Right ventricle myocardium superior (tissue), 1 donor: Measurements from ENCODE around the gene NEUROD2. TPM values are rescaled to one million over a fixed set of nuclear protein-coding genes. Genes with fewer than 3 reads are reported as not detected.
A peak's percentile ranks its signal among the peaks of the same experiment; 100 is the strongest.

Source experiments
- ATAC-seq: fragments of 200-7000 bp; cut with Tn5 transposase; one replicate; pipeline ENCODE4 v1.9.1; 2020; ENCODE audit warnings: mild to moderate bottlenecking; ENCODE audit not compliant: poor library complexity
- DNase-seq: peaks from one replicate; pipeline ENCODE4 v3.0.0-alpha.2; 2020
- intact Hi-C: fragments of 100-400 bp; cut with DNase I; formaldehyde crosslinking; loops from one replicate; pipeline ENCODE4 v1.11.2; 2022
- long read RNA-seq: library from polyadenylated mRNA; unstranded; transcript quantifications from one replicate; pipeline ENCODE4 v2.0.0, GENCODE V29; 2021
- total RNA-seq: library from RNA; stranded (reverse); fragmentation: NEBNext Ultra II Directional; extraction: Animal tissue kit (Norgen Biotek cat#: 25700); gene quantifications from one replicate; pipeline ENCODE4 v1.2.1, GENCODE V29; 2021
- donor health status: DM: no; HTN: yes; CAD: no; lungs with severe emphysema.

NEUROD2 gene
- not detected for total RNA-seq
- long read RNA-seq, result 0 reads

DNA sequence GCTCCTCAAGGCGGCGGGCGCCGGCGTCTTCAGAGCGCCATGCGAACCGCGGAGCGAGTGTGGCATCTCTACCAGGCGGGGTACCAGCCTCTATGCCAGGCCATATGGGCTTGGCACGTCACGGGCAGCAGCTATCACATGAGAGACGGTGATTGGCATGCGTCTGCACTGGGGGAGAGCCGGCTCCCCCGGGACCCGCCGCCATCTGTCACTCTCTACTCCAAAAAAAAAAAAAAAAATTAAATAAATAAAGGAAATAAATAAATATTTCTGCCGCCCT is at the start of gene NEUROD2:
Gene NEUROD2 (minus strand): TSS at position 70 of the 280 bp plus-strand sequence. CDS start 1,321 bp downstream, outside the sequence.
- ATAC-seq (no peak), DNase-seq (no peak)
- intact Hi-C loops, result no loop called here

DNA sequence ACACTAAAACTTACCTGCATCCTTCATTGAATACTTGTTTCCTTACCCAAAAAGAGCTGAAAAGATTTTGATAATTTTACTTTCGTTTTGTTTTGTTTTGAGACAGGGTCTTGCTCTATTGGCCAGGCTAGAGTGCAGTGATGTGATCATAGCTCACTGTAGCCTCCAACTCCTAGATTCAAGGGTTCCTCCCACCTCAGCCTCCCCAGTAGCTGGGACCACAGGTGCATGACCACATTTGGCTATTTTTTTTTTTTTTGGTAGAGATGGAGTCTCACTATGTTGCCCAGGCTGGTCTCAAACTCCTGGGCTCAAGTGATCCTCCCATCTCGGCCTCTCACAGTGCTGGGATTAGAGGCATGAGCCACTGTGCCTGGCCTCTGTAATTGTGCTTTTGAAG is 47.4 kb upstream of the NEUROD2 start:
- ATAC-seq (no peak), DNase-seq (no peak)
- intact Hi-C loops, result no loop called here

DNA sequence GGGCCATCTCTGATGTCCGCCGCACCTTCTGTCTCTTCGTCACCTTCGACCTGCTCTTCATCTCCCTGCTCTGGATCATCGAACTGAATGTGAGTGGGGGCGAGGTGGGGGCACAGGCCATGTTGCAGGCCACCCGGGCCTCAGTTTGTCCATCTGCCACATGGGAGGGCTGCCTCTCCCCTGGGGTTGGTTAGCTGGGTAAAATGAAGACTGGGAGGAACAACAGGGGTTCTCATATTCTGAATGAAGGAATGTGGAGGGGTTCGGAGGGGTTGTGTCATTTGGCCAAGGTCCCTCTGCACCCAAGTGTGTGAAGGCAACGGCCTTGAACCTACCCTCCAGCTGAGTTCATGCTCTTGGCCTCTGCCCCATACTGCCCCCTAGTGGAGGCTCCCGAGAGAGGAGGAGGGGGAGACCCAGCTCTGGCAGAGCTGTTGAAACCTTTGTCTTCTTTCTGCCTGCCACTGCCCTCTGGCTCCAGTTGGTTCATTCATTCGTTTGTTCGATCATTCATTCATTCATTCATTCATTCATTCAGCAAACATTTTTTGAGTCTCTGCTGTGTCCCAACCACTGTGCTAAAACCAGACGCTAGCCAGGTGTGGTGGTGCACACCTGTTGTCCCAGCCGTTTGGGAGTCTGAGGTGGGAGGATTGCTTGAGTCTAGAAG is 46.1 kb upstream of the NEUROD2 start:
- DNase-seq, result peak; percentile 76

DNA sequence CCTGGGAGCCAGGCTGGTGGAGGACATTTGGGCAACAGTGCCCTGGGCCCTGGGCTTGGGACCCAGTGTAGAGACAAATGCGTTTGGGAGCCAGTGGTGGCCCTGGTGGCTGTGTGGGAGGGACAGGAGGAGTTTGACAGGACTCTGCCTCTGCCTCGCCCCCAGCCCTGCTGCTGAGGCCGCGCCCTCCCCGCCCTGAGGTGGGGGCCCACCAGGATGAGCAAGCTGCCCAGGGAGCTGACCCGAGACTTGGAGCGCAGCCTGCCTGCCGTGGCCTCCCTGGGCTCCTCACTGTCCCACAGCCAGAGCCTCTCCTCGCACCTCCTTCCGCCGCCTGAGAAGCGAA is 45.6 kb upstream of the NEUROD2 start:
- ATAC-seq (no peak), DNase-seq (no peak)
- intact Hi-C loops, result no loop called here

More for the DNA sequence above, 46.1 kb upstream of the NEUROD2 start:
- intact Hi-C loops, result no loop called here
- peak; percentile 53 for ATAC-seq

DNA sequence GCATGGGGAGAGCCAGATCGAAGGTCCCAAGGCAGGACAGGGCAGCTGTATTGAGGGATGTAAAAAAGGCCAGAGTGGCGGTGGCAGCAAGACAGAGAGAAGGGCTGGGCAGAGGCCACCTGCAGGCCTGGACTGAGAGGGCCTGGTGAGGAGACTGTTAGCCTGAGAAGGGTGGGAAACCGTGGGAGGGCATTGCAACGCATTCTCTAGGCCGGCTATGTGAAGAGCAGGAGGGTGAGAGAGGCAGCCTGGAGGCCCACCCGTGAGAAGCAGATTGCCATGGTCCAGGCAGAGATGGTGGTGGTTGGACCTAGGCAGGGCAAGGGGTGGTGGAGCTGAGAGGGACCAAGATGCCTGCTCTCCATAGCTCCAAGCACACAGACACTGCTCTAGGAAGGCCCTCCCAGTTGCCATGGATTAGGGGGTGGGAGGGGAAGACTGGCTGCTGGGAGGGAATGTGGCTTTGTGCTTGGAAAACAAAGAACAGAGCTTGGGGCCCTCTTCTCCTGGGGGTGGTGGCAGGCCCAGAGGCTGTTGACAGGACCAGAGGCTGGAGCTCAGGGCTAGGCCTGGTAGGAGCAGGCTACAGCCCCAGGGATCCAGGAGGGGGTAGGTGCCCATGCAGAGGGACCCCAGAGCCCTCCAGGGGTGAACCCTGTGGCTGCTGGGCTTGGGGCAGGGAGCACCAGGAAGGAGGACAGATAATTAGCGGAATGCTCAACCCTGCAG is 45.0 kb upstream of the NEUROD2 start:
- ATAC-seq (no peak), DNase-seq (no peak)
- intact Hi-C loops, result no loop called here

- intact Hi-C loops, result no loop called here
- ATAC-seq, result no peak
- no peak for DNase-seq
Measured at GRCh38 chr17:39651923-39652586, 44.3 kb upstream of the NEUROD2 start.

GRCh38 chr17:39650121-39650579 is 42.4 kb upstream of the NEUROD2 start:
- intact Hi-C loops, result no loop called here
- no peak for ATAC-seq

GRCh38 chr17:39648616-39649366 is 41.1 kb upstream of the NEUROD2 start:
- ATAC-seq, result no peak
- DNase-seq, result no peak
- intact Hi-C loops, result no loop called here

More at GRCh38 chr17:39650121-39650579, 42.4 kb upstream of the NEUROD2 start:
- no peak for DNase-seq

DNA sequence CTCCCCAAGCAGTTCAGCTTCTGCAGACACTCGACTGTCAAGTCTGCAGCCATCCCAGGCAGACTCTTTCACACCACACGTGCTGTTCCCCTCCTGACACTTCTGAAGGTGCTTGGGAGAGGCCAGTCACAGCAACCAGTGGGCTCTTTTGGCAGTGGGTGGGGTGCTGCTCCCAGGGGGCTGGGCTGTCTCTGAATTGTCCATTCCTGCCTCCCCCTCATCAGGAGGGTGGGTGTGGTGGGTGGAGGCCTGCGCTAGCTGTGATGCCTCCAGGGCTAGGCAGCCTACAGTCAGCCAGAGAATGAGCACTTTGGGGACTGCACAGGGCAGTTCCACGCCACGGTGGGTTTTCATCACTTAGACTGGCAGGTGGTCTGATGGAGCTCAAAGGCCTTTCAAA is 39.5 kb upstream of the NEUROD2 start:
- no peak for ATAC-seq
- intact Hi-C loops, result no loop called here
- DNase-seq, result no peak

- intact Hi-C loops, result no loop called here
- no peak for DNase-seq
- ATAC-seq, result no peak
Measured at GRCh38 chr17:39643271-39643670, 35.6 kb upstream of the NEUROD2 start.

- intact Hi-C loops, result no loop called here
- no peak for ATAC-seq
- no peak for DNase-seq
Measured at GRCh38 chr17:39642291-39643074, 34.8 kb upstream of the NEUROD2 start.

DNA sequence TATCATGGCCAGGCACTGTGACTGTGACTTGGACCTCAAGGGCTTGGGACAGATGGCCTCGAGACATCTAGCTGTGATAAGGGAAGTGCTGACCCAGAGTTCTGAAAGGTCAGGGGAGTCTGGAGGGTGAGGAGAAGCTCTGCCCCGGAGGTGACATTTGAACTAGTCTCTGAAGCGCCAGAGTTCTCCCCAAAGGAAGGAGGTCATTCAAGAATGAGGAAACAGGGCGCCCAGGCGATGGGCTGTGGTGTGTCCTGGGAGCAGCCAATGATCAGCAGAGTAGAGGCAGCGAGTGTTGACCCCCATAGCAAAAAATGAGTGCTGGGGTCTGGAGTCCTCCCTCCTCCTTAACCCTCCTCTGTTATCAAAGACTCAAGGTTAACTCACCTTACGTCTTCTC is 34.2 kb upstream of the NEUROD2 start:
- no peak for ATAC-seq
- intact Hi-C loops, result no loop called here
- no peak for DNase-seq

- intact Hi-C loops, result no loop called here
- DNase-seq, result no peak
- ATAC-seq, result no peak
Measured at GRCh38 chr17:39641097-39641496, 33.4 kb upstream of the NEUROD2 start.

DNA sequence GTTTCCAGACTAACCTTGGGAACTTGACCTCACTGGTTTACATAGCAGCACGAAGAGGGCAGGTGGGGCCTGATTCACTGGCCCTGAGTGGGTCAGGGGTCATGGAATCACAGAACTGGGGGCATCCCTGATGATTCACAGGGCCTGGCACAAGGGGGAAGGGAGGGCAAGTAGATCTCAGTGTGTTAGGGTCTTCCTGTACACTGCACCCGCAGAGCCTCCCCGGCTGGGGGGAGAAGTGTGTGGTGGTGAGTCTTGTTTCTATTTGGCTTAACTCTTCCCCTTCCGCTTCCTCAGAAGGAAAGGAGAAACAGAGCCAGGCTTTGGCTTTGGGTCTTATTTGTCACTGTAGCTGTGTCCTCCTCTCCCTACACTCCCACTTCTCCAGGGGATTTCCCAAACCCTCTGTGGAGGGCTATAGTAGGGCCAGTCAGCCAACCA is 32.9 kb upstream of the NEUROD2 start:
- intact Hi-C loops, result no loop called here
- ATAC-seq (no peak), DNase-seq (no peak)

- intact Hi-C loops, result loop anchor here (5.0 kb wide), 1 partner anchor 32 kb away; no protein-coding TSS in a partner anchor
- no peak for ATAC-seq
- DNase-seq, result no peak
Measured at GRCh38 chr17:39639566-39640458, 32.1 kb upstream of the NEUROD2 start.

GRCh38 chr17:39639043-39639442 is 31.3 kb upstream of the NEUROD2 start:
- no peak for ATAC-seq
- no peak for DNase-seq
- intact Hi-C loops, result loop anchor here (5.0 kb wide), 1 partner anchor 33 kb away; no protein-coding TSS in a partner anchor

GRCh38 chr17:39638317-39638716 is 30.6 kb upstream of the NEUROD2 start:
- no peak for ATAC-seq
- intact Hi-C loops, result loop anchor here (5.0 kb wide), 1 partner anchor 34 kb away; no protein-coding TSS in a partner anchor

More at GRCh38 chr17:39638317-39638716, 30.6 kb upstream of the NEUROD2 start:
- DNase-seq, result no peak
